ENCODE data around the gene PCDHB9.
A peak's percentile ranks its signal among the peaks of the same experiment; 100 is the strongest.
"Not testable (repeated sequence)": the region's sequence is repeated elsewhere in the genome, so short reads cannot be mapped to it uniquely, and the experiment has no call there.

The PCDHB9 gene

DNA sequence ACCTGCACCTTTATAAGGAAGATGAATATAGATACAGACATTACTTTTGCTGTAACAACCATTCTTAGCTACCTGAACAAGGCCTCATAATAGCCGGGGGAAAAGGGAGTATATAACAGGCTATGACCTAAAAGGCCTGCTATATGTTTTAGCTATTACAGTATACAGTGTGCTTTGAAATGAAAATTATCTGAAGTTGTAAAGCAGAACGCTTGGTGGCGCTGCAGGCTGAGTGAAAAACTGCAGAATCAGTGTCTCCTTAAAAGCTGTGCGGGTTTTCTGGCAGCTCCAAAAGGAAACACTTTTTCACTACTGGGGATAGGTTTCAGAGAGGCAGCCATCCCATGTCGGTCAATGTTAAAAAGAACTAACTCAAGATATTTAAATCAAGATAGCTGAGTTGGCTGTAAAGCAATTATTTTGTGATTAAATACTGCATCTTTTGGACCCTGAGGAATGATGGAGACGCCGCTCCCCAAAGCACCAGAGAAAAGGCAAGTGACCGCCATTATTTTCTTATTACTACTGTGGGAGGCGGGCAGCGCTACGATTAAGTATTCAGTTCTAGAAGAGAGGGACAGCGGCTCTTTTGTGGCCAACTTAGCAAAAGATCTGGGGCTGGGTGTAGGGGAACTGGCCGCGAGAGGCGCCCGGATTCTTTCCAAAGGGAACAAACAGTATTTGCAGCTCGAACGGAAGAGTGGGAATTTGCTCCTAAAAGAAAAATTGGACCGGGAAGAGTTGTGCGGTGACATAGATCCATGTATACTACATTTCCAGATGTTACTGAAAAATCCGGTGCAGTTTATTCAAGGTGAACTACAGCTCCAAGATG lies 31.2 kb upstream of the PCDHB9 start:
- POLR2A ChIA-PET (ENCODE audit: low non-redundant PET) = no interaction called here
- CTCF ChIA-PET = interaction anchor here (0.6 to 1.5 kb wide), 8 partner anchors 10 to 936 kb away, joined by 3 to 8 read pairs (median 4); partner anchors contain the start of genes PCDHA8 and PCDHB16
- DNase-seq (ENCODE audit: low spot score) = no peak
- no peak overlapping the region for H3K27ac ChIP-seq
- TF ChIP-seq, protein P1, sequence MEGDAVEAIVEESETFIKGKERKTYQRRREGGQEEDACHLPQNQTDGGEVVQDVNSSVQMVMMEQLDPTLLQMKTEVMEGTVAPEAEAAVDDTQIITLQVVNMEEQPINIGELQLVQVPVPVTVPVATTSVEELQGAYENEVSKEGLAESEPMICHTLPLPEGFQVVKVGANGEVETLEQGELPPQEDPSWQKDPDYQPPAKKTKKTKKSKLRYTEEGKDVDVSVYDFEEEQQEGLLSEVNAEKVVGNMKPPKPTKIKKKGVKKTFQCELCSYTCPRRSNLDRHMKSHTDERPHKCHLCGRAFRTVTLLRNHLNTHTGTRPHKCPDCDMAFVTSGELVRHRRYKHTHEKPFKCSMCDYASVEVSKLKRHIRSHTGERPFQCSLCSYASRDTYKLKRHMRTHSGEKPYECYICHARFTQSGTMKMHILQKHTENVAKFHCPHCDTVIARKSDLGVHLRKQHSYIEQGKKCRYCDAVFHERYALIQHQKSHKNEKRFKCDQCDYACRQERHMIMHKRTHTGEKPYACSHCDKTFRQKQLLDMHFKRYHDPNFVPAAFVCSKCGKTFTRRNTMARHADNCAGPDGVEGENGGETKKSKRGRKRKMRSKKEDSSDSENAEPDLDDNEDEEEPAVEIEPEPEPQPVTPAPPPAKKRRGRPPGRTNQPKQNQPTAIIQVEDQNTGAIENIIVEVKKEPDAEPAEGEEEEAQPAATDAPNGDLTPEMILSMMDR (conservative IDR thresholded peaks at IDR 0.05; ENCODE audit: low read depth) = 0 out of 2 replicates have a peak, but pooled peaks have one; percentile 10

DNA sequence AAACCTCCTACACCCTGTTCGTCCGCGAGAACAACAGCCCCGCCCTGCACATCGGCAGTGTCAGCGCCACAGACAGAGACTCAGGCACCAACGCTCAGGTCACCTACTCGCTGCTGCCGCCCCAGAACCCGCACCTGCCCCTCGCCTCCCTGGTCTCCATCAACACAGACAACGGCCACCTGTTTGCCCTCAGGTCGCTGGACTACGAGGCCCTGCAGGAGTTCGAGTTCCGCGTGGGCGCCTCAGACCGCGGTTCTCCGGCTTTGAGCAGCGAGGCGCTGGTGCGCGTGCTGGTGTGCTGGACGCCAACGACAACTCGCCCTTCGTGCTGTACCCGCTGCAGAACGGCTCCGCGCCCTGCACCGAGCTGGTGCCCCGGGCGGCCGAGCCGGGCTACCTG lies 29.6 kb upstream of the PCDHB9 start:
- POLR2A ChIA-PET (ENCODE audit: low non-redundant PET); CTCF ChIA-PET; H3K27ac ChIP-seq; DNase-seq (ENCODE audit: low spot score): not testable (repeated sequence)

DNA sequence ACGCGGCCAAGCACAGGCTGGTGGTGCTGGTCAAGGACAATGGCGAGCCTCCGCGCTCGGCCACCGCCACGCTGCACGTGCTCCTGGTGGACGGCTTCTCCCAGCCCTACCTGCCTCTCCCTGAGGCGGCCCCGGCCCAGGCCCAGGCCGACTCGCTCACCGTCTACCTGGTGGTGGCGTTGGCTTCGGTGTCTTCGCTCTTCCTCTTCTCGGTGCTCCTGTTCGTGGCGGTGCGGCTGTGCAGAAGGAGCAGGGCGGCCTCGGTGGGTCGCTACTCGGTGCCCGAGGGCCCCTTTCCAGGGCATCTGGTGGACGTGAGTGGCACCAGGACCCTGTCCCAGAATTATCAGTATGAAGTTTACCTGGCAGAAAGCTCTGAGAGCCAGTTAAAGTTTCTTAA lies 29.1 kb upstream of the PCDHB9 start:
- POLR2A ChIA-PET (ENCODE audit: low non-redundant PET); CTCF ChIA-PET; DNase-seq (ENCODE audit: low spot score); H3K27ac ChIP-seq: not testable (repeated sequence)

DNA sequence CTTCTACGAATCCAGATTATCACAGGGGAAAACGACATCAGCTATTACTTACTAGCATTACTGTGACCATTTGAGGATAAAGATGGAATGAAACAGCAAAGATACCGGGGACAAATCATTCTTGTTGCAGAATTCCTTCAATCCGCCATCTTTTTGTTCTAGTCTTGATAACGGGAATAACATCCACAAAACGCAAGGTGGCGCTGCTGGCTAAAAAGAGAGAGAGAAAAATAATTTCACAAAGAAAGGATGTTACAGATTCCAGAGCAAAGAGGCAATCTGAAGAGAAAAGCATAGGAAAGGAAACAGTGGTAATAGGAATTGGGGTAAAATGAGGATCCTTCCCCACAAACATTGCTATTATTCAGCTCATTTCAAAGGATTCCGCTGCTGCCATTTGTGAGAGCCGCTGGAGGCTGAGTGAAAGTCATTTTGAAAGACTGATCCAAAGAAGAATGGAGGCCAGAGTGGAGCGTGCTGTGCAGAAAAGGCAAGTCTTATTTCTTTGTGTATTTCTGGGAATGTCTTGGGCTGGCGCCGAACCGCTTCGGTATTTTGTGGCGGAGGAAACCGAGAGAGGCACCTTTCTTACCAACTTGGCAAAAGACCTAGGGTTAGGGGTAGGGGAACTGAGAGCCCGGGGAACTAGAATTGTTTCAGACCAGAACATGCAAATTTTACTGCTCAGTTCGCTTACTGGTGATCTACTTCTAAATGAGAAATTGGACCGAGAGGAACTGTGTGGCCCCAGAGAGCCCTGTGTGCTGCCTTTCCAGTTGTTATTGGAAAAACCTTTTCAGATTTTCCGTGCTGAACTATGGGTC lies 14.4 kb upstream of the PCDHB9 start, which contains the start of gene PCDHB7:
Gene PCDHB7, plus strand, starts transcription at position 264 of the 824 bp plus-strand sequence. Its CDS starts 192 bp downstream, at position 456.
- DNase-seq (ENCODE audit: low spot score) = no peak
- TF ChIP-seq, protein P1 (conservative IDR thresholded peaks at IDR 0.05; ENCODE audit: low read depth) = peak; percentile 78
- H3K27ac ChIP-seq = no peak within 1 kb of the TSS
- CTCF ChIA-PET = interaction anchor here (0.7 to 0.8 kb wide), 2 partner anchors 41 to 218 kb away, joined by 3 to 4 read pairs; no protein-coding TSS in a partner anchor
- POLR2A ChIA-PET (ENCODE audit: low non-redundant PET) = no interaction called here

DNA sequence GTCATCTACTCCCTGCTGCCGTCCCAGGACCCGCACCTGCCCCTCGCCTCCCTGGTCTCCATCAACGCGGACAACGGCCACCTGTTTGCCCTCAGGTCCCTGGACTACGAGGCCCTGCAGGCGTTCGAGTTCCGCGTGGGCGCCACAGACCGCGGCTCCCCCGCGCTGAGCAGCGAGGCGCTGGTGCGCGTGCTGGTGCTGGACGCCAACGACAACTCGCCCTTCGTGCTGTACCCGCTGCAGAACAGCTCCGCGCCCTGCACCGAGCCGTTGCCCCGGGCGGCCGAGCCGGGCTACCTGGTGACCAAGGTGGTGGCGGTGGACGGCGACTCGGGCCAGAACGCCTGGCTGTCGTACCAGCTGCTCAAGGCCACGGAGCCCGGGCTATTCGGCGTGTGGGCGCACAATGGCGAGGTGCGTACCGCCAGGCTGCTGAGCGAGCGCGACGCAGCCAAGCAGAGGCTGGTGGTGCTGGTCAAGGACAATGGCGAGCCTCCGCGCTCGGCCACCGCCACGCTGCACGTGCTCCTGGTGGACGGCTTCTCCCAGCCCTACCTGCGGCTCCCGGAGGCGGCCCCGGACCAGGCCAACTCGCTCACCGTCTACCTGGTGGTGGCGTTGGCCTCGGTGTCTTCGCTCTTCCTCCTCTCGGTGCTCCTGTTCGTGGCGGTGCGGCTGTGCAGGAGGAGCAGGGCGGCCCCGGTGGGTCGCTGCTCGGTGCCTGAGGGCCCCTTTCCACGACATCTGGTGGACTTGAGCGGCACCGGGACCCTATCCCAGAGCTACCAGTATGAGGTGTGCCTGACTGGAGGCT lies 12.5 kb upstream of the PCDHB9 start:
- POLR2A ChIA-PET (ENCODE audit: low non-redundant PET); CTCF ChIA-PET: not testable (repeated sequence)

DNA sequence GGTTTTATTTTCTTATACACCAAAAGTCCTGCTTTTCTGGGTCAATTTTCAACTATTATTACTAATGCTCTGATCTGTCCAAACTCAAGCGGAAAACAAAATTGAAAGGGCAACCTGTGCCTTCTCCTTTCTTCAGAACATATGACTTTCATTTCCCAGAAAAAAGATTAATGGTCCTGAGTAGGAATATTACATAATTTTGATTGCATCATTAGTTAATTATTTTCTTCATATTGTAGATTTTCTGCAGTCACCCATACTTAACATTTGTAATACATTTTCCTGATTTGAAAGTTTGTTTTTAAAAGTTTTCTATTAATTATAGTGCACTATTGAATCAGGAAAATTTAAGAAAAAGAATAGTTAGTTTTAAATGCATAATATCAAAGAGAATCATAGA lies 11.0 kb upstream of the PCDHB9 start:
- CTCF ChIA-PET = no interaction called here
- TF ChIP-seq, protein P1 (conservative IDR thresholded peaks at IDR 0.05; ENCODE audit: low read depth) = no peak
- no peak for DNase-seq (ENCODE audit: low spot score)
- H3K27ac ChIP-seq = no peak overlapping the region
- POLR2A ChIA-PET (ENCODE audit: low non-redundant PET) = no interaction called here

More for the DNA sequence above, 12.5 kb upstream of the PCDHB9 start:
- DNase-seq (ENCODE audit: low spot score); H3K27ac ChIP-seq: not testable (repeated sequence)

DNA sequence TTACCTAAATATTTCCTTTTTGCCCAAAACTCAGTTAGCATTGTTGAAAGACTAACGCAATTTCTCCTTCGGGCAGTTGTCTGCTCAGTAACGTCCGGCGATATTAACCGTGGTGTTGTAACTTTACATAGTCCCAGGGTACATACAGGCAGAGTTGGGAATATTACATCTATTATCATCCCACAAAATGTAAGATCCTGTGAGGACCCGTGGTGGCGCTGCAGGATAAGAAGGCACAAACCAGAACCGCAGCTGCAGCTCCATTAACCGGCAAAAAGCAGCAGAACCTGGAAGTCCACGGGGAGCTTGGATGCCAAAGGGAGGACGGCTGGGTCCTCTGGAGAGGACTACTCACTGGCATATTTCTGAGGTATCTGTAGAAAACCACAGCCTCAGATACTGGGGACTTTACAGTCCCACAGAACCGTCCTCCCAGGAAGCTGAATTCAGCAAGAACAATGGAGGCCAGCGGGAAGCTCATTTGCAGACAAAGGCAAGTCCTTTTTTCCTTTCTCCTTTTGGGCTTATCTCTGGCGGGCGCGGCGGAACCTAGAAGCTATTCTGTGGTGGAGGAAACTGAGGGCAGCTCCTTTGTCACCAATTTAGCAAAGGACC lies 9.3 kb upstream of the PCDHB9 start, which contains the start of gene PCDHB8:
Gene PCDHB8, plus strand, starts transcription at position 214 of the 615 bp plus-strand sequence. Its CDS starts 245 bp downstream, at position 459.
- DNase-seq (ENCODE audit: low spot score); POLR2A ChIA-PET (ENCODE audit: low non-redundant PET); H3K27ac ChIP-seq; CTCF ChIA-PET: not testable (repeated sequence)

DNA sequence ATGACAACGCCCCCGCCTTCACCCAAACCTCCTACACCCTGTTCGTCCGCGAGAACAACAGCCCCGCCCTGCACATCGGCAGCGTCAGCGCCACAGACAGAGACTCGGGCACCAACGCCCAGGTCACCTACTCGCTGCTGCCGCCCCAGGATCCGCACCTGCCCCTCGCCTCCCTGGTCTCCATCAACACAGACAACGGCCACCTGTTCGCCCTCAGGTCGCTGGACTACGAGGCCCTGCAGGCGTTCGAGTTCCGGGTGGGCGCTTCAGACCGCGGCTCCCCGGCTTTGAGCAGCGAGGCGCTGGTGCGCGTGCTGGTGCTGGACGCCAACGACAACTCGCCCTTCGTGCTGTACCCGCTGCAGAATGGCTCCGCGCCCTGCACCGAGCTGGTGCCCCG lies 7.6 kb upstream of the PCDHB9 start:
- H3K27ac ChIP-seq; POLR2A ChIA-PET (ENCODE audit: low non-redundant PET); DNase-seq (ENCODE audit: low spot score); CTCF ChIA-PET: not testable (repeated sequence)

DNA sequence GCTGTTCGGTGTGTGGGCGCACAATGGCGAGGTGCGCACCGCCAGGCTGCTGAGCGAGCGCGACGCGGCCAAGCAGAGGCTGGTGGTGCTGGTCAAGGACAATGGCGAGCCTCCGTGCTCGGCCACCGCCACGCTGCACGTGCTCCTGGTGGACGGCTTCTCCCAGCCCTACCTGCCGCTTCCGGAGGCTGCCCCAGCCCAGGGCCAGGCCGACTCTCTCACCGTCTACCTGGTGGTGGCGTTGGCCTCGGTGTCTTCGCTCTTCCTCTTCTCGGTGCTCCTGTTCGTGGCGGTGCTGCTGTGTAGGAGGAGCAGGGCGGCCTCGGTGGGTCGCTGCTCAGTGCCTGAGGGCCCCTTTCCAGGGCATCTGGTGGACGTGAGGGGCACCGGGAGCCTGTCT lies 7.1 kb upstream of the PCDHB9 start:
- H3K27ac ChIP-seq; DNase-seq (ENCODE audit: low spot score); CTCF ChIA-PET; POLR2A ChIA-PET (ENCODE audit: low non-redundant PET): not testable (repeated sequence)

All from RWPE1 (cell line).